CD4-positive, alpha-beta T cell treated with Interferon alpha-2 for 1 hour (primary cell): ENCODE measurements around the gene HOXA11.
A peak's percentile ranks its signal among the peaks of the same experiment; 100 is the strongest.

Experiments
- DNase-seq, 2 donors: peaks; one replicate each; pipeline ENCODE4 v3.0.0-alpha.2; 2020 to 2022

The HOXA11 gene

GRCh38 chr7:27144781-27145164, 40.3 kb downstream of the HOXA11 start:
- no peak for DNase-seq

- no peak for DNase-seq
These were observed 40.9 kb downstream of the HOXA11 start for GRCh38 chr7:27143950-27144780.

GRCh38 chr7:27143023-27143949, 41.7 kb downstream of the HOXA11 start, which contains the start of gene HOXA5:
Gene HOXA5, minus strand, starts transcription at chr7:27143681. Its CDS starts 74 bp downstream, at chr7:27143607.
- DNase-seq = peak in 1 of 2 donors; percentile 52

GRCh38 chr7:27142580-27143022, 42.4 kb downstream of the HOXA11 start:
- DNase-seq = no peak

- no peak for DNase-seq
These were observed 43.0 kb downstream of the HOXA11 start for GRCh38 chr7:27141923-27142579.

GRCh38 chr7:27141137-27141922, 43.7 kb downstream of the HOXA11 start:
- no peak for DNase-seq

- DNase-seq = no peak
These were observed 44.7 kb downstream of the HOXA11 start for GRCh38 chr7:27140126-27140857.

GRCh38 chr7:27139334-27140125, 45.5 kb downstream of the HOXA11 start:
- DNase-seq = no peak

- no peak for DNase-seq
These were observed 46.1 kb downstream of the HOXA11 start for GRCh38 chr7:27138985-27139333.

GRCh38 chr7:27138472-27138871, 46.6 kb downstream of the HOXA11 start:
- no peak for DNase-seq

- DNase-seq = no peak
These were observed 47.3 kb downstream of the HOXA11 start for GRCh38 chr7:27137640-27138315.

- no peak for DNase-seq
These were observed 50.6 kb downstream of the HOXA11 start for GRCh38 chr7:27134392-27134791.

- no peak for DNase-seq
These were observed 51.4 kb downstream of the HOXA11 start for GRCh38 chr7:27133409-27134231.

- DNase-seq = no peak
These were observed 52.1 kb downstream of the HOXA11 start for GRCh38 chr7:27132978-27133377.

- no peak for DNase-seq
These were observed 52.8 kb downstream of the HOXA11 start for GRCh38 chr7:27132214-27132613.

GRCh38 chr7:27131390-27131819, 53.6 kb downstream of the HOXA11 start:
- no peak for DNase-seq
